ENCODE measurements around the gene WDR82.

GRCh38 chr3:52248816-52249547 lies 29.5 kb downstream of the WDR82 start:
- TF ChIP-seq EP300 (IDR thresholded peaks at IDR 0.05): no peak
- TF ChIP-seq CTCF (IDR thresholded peaks at IDR 0.05): no peak
- TF ChIP-seq POLR2A (IDR thresholded peaks at IDR 0.05): no peak
- TF ChIP-seq POLR2AphosphoS5 (IDR thresholded peaks at IDR 0.05): no peak

Measured in upper lobe of left lung (tissue), 4 donors.